Mesendoderm (in vitro differentiated cells): ENCODE results near the gene BOC.

Experiments used
- DNase-seq: peaks from one replicate; pipeline ENCODE4 v3.0.0; 2013
- H2AK5ac ChIP-seq: 2 replicates; pipeline ENCODE4 v1.6.1; 2013; ENCODE audit warnings: low read length, inconsistent platforms
- H2BK120ac ChIP-seq: 2 replicates; pipeline ENCODE4 v1.6.1; 2013; ENCODE audit warnings: low read depth, mild to moderate bottlenecking, low read length, moderate library complexity, mixed read lengths
- H2BK15ac ChIP-seq: replicated peaks from 2 replicates; pipeline ENCODE4 v1.6.1; 2013; ENCODE audit warnings: low read depth, mild to moderate bottlenecking, moderate library complexity
- H2BK5ac ChIP-seq: 2 replicates; pipeline ENCODE4 v1.6.1; 2013; ENCODE audit warnings: low read length, inconsistent platforms
- H3K18ac ChIP-seq: 2 replicates; pipeline ENCODE4 v1.6.1; 2013; ENCODE audit warnings: mild to moderate bottlenecking, low read length, mixed read lengths
- H3K23ac ChIP-seq: one replicate; pipeline ENCODE4 v1.6.1; 2013; ENCODE audit warnings: low read length
- H3K27ac ChIP-seq: 2 replicates; pipeline ENCODE4 v1.5.1; 2013; ENCODE audit warnings: low read depth, mild to moderate bottlenecking, inconsistent platforms, low read length, moderate library complexity
- H3K27me3 ChIP-seq: 2 replicates; pipeline ENCODE4 v1.6.1; 2013; ENCODE audit warnings: low read length, control low read depth, mild to moderate bottlenecking, inconsistent platforms; ENCODE audit not compliant: insufficient read depth, poor library complexity
- H3K36me3 ChIP-seq: 2 replicates; pipeline ENCODE4 v1.6.1; 2013; ENCODE audit warnings: low read length, inconsistent platforms; ENCODE audit not compliant: control insufficient read depth, insufficient read depth
- H3K4ac ChIP-seq: one replicate; pipeline ENCODE4 v1.6.1; 2013; ENCODE audit warnings: low read depth, mild to moderate bottlenecking, low read length, moderate library complexity
- H3K4me1 ChIP-seq: 2 replicates; pipeline ENCODE4 v1.6.1; 2013; ENCODE audit warnings: low read depth, low read length, inconsistent platforms; ENCODE audit not compliant: control insufficient read depth
- H3K4me2 ChIP-seq: 2 replicates; pipeline ENCODE4 v1.6.1; 2013; ENCODE audit warnings: low read length
- H3K4me3 ChIP-seq: 2 replicates; pipeline ENCODE4 v1.5.1; 2013; ENCODE audit warnings: mild to moderate bottlenecking, low read length
- H3K56ac ChIP-seq: one replicate; pipeline ENCODE4 v1.6.1; 2013; ENCODE audit warnings: low read length
- H3K79me1 ChIP-seq: 2 replicates; pipeline ENCODE4 v1.6.1; 2013; ENCODE audit warnings: low read length, inconsistent platforms
- H3K79me2 ChIP-seq: 2 replicates; pipeline ENCODE4 v1.6.1; 2013; ENCODE audit warnings: mild to moderate bottlenecking, low read length; ENCODE audit not compliant: control insufficient read depth, insufficient read depth
- H3K9ac ChIP-seq: 2 replicates; pipeline ENCODE4 v1.6.1; 2013; ENCODE audit warnings: low read length, inconsistent platforms
- H4K5ac ChIP-seq: one replicate; pipeline ENCODE4 v1.6.1; 2013; ENCODE audit warnings: low read length
- H4K8ac ChIP-seq: one replicate; pipeline ENCODE4 v1.6.1; 2013; ENCODE audit warnings: low read depth, mild to moderate bottlenecking, control low read depth, low read length, moderate library complexity
- WGBS: extraction: QIAGEN DNeasy Blood & Tissue Kit; methylation state at CpG from one replicate; pipeline ENCODE4 v1.1.7; 2013; ENCODE audit warnings: low lambda C conversion rate, missing lambda C conversion rate; ENCODE audit not compliant: insufficient coverage; ENCODE audit errors: extremely low coverage; 5-methylcytosine and 5-hydroxymethylcytosine counted together

Gene BOC

DNA sequence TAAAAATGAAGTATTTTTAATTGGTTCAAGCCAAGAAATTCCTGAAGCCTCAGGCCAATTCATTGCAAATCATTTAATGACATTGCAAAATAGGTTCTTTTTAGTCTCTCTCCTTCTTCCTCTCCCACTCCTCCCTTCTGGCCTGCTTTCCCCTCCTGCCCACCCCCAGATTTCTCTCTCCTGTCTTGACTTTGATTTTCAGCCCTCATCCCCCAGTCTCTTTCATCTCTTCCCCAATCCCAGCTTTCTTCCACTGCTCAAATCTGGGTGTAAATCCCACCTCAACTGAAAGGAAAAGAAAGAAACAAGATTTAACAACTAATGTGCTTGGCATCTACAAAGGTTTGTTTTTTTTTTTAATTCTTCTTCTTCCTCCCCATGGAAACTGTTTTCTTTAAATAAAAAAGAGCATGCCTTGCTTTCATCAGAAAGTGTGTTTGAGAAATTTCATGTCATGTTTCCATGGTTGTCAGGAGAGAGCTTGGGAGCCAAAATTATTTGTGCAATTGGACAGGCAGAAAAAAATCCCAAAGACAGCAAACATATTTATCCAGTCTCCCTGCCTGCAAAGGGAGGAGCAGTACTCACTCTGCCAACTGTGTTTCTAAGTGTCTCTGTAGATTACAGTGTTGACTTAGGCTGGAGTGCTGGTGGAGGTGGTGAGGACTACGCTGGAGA, 50.4 kb downstream of the BOC start:
- H2BK5ac ChIP-seq: no peak overlapping the region
- H3K4me3 ChIP-seq: no peak overlapping the region
- H3K79me2 ChIP-seq: no peaks in the 10 kb centered on the region
- no peak overlapping the region for H3K4ac ChIP-seq
- no peak overlapping the region for H3K18ac ChIP-seq
- no peak overlapping the region for H4K8ac ChIP-seq
- H2BK120ac ChIP-seq: no peak overlapping the region
- H3K27ac ChIP-seq: no peak overlapping the region
- H2BK15ac ChIP-seq: no peak overlapping the region
- no peaks in the 10 kb centered on the region for H3K4me1 ChIP-seq
- no CpG with 5 or more reads among the region's 1 CpG for WGBS
- no peak for DNase-seq
- no peaks in the 10 kb centered on the region for H3K79me1 ChIP-seq
- H2AK5ac ChIP-seq: no peak overlapping the region
- no peak overlapping the region for H3K23ac ChIP-seq
- no peaks in the 10 kb centered on the region for H3K36me3 ChIP-seq
- no peaks in the 10 kb centered on the region for H3K27me3 ChIP-seq
- no peak overlapping the region for H3K56ac ChIP-seq
- no peak overlapping the region for H4K5ac ChIP-seq
- H3K9ac ChIP-seq: no peak overlapping the region
- H3K4me2 ChIP-seq: no peak overlapping the region

- H3K4me1 ChIP-seq: no peaks in the 10 kb centered on the region
- no peak overlapping the region for H3K9ac ChIP-seq
- H3K4ac ChIP-seq: no peak overlapping the region
- no peak overlapping the region for H3K4me3 ChIP-seq
- H4K8ac ChIP-seq: no peak overlapping the region
- H3K23ac ChIP-seq: no peak overlapping the region
- WGBS: no CpG with 5 or more reads among the region's 2 CpGs
- no peaks in the 10 kb centered on the region for H3K79me2 ChIP-seq
- no peak overlapping the region for H3K56ac ChIP-seq
- no peaks in the 10 kb centered on the region for H3K79me1 ChIP-seq
- no peak overlapping the region for H3K4me2 ChIP-seq
- H2BK5ac ChIP-seq: no peak overlapping the region
- no peak overlapping the region for H3K18ac ChIP-seq
- H2AK5ac ChIP-seq: no peak overlapping the region
- no peaks in the 10 kb centered on the region for H3K36me3 ChIP-seq
- H3K27me3 ChIP-seq: no peaks in the 10 kb centered on the region
- H3K27ac ChIP-seq: no peak overlapping the region
- no peak overlapping the region for H2BK15ac ChIP-seq
- DNase-seq: no peak
- H2BK120ac ChIP-seq: no peak overlapping the region
- no peak overlapping the region for H4K5ac ChIP-seq
Measured at GRCh38 chr3:113262304-113262665, 50.9 kb downstream of the BOC start.

DNA sequence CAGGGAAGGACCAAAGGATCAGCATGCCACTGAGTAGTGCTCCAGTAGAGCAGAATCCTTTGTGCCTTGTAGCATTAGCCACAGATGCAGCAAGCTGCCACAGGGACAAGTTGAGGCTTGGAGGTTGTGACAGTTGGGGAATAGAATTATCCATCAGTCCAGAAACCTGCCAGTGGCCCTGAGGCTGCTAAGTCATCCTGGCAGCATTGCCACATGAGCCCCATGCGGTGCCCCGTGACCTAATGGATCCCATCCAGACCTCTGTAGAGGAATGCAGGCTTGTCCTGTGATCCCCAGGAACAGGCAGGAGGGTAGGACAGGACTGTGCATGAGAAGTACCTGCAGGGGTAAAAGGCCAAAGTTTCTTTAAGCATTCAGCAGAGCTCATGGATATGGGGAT, 51.7 kb downstream of the BOC start:
- Histone ChIP-seq H2BK5ac (no peak overlapping the region), H3K9ac (no peak overlapping the region), H3K27ac (no peak overlapping the region), H3K79me2 (no peaks in the 10 kb centered on the region), H2BK120ac (no peak overlapping the region), H3K36me3 (no peaks in the 10 kb centered on the region), H3K23ac (no peak overlapping the region), H2BK15ac (no peak overlapping the region), H3K4me3 (no peak overlapping the region), H4K8ac (no peak overlapping the region), H3K27me3 (no peaks in the 10 kb centered on the region), H4K5ac (no peak overlapping the region), H2AK5ac (no peak overlapping the region), H3K18ac (no peak overlapping the region), H3K4me2 (no peak overlapping the region), H3K4me1 (no peaks in the 10 kb centered on the region), H3K56ac (no peak overlapping the region), H3K4ac (no peak overlapping the region), H3K79me1 (no peaks in the 10 kb centered on the region)
- DNase-seq: no peak
- WGBS: no CpG with 5 or more reads among the region's 2 CpGs

- no peak for DNase-seq
- Histone ChIP-seq H2BK120ac (no peak overlapping the region), H3K18ac (no peak overlapping the region), H2BK15ac (no peak overlapping the region), H3K36me3 (no peaks in the 10 kb centered on the region), H3K9ac (no peak overlapping the region), H3K4me2 (no peak overlapping the region), H3K27ac (no peak overlapping the region), H2AK5ac (no peak overlapping the region), H3K56ac (no peak overlapping the region), H3K79me2 (no peaks in the 10 kb centered on the region), H3K4me1 (no peaks in the 10 kb centered on the region), H3K79me1 (no peaks in the 10 kb centered on the region), H3K4me3 (no peak overlapping the region), H3K27me3 (no peaks in the 10 kb centered on the region), H3K23ac (no peak overlapping the region), H2BK5ac (no peak overlapping the region), H4K8ac (no peak overlapping the region), H4K5ac (no peak overlapping the region), H3K4ac (no peak overlapping the region)
- WGBS: no CpG with 5 or more reads among the region's 3 CpGs
Measured at GRCh38 chr3:113263778-113264177, 52.4 kb downstream of the BOC start.

GRCh38 chr3:113264283-113265131, 53.1 kb downstream of the BOC start:
- Histone ChIP-seq H2BK5ac (no peak overlapping the region), H2AK5ac (no peak overlapping the region), H3K4ac (no peak overlapping the region), H3K9ac (no peak overlapping the region), H4K8ac (no peak overlapping the region), H2BK120ac (no peak overlapping the region), H3K27me3 (no peaks in the 10 kb centered on the region), H3K4me1 (peaks cover 3% of the 10 kb centered on the region), H3K79me2 (no peaks in the 10 kb centered on the region), H3K79me1 (no peaks in the 10 kb centered on the region), H3K27ac (peak overlapping the region; percentile 35), H2BK15ac (no peak overlapping the region), H4K5ac (no peak overlapping the region), H3K23ac (no peak overlapping the region), H3K36me3 (no peaks in the 10 kb centered on the region), H3K4me2 (no peak overlapping the region), H3K4me3 (no peak overlapping the region), H3K56ac (peak overlapping the region; percentile 8), H3K18ac (no peak overlapping the region)
- DNase-seq: no peak
- no CpG with 5 or more reads among the region's 10 CpGs for WGBS
